ENCODE measurements around the gene GRK5. TPM values are rescaled to one million over a fixed set of nuclear protein-coding genes. Genes with fewer than 3 reads are reported as not detected.
A peak's percentile ranks its signal among the peaks of the same experiment; 100 is the strongest.
"Not testable (repeated sequence)": the region's sequence is repeated elsewhere in the genome, so short reads cannot be mapped to it uniquely, and the experiment has no call there.

The GRK5 gene
- total RNA-seq, 1 experiment from 2014 or later = 1.5 TPM

GRCh38 chr10:119420950-119421875 is 213.8 kb downstream of the GRK5 start:
- DNase-seq (ENCODE audit: low read depth) = peak; percentile 17

- DNase-seq (ENCODE audit: low read depth) = peak; percentile 81
Observed at GRCh38 chr10:119421891-119422681, 214.7 kb downstream of the GRK5 start.

GRCh38 chr10:119422682-119423509 is 215.5 kb downstream of the GRK5 start:
- no peak for DNase-seq (ENCODE audit: low read depth)

GRCh38 chr10:119423510-119424257 is 216.3 kb downstream of the GRK5 start:
- no peak for DNase-seq (ENCODE audit: low read depth)

GRCh38 chr10:119424258-119424975 is 217.0 kb downstream of the GRK5 start:
- DNase-seq (ENCODE audit: low read depth) = no peak

- DNase-seq (ENCODE audit: low read depth) = no peak
Observed at GRCh38 chr10:119425102-119425880, 217.9 kb downstream of the GRK5 start.

- no peak for DNase-seq (ENCODE audit: low read depth)
Observed at GRCh38 chr10:119425881-119426170, 218.5 kb downstream of the GRK5 start.

GRCh38 chr10:119426699-119427098 is 219.3 kb downstream of the GRK5 start:
- DNase-seq (ENCODE audit: low read depth) = no peak

- DNase-seq (ENCODE audit: low read depth) = no peak
Observed at GRCh38 chr10:119427263-119427864, 220.0 kb downstream of the GRK5 start.

- no peak for DNase-seq (ENCODE audit: low read depth)
Observed at GRCh38 chr10:119428789-119429188, 221.4 kb downstream of the GRK5 start.

- DNase-seq (ENCODE audit: low read depth) = no peak
Observed at GRCh38 chr10:119429771-119430170, 222.4 kb downstream of the GRK5 start.

- no peak for DNase-seq (ENCODE audit: low read depth)
Observed at GRCh38 chr10:119431034-119431772, 223.8 kb downstream of the GRK5 start.

- DNase-seq (ENCODE audit: low read depth) = no peak
Observed at GRCh38 chr10:119431773-119432135, 224.4 kb downstream of the GRK5 start.

- not testable (repeated sequence) for DNase-seq (ENCODE audit: low read depth)
Observed at GRCh38 chr10:119434942-119435341, 227.6 kb downstream of the GRK5 start.

GRCh38 chr10:119438717-119439116 is 231.3 kb downstream of the GRK5 start:
- DNase-seq (ENCODE audit: low read depth) = no peak

- DNase-seq (ENCODE audit: low read depth) = no peak
Observed at GRCh38 chr10:119439922-119440321, 232.6 kb downstream of the GRK5 start.

- peak; percentile 36 for DNase-seq (ENCODE audit: low read depth)
Observed at GRCh38 chr10:119441151-119441821, 233.9 kb downstream of the GRK5 start.

Measured in LHCN-M2 (cell line).